Psoas muscle (tissue), 8 donors: ENCODE data around the gene STX2. TPM values are rescaled to one million over a fixed set of nuclear protein-coding genes. Genes with fewer than 3 reads are reported as not detected.
"Not testable (repeated sequence)": the region's sequence is repeated elsewhere in the genome, so short reads cannot be mapped to it uniquely, and the experiment has no call there.

Experiments used
- ATAC-seq, 4 donors: fragments of 200-7000 bp; cut with Tn5 transposase; one replicate each; pipeline ENCODE4 v1.9.1; 2020; ENCODE audit warnings: moderate library complexity in 3 of 4, mild to moderate bottlenecking in 2 of 4
- DNase-seq, 2 donors: peaks; one replicate each; pipeline ENCODE4 v3.0.0-alpha.2; 2020
- H3K27ac ChIP-seq: fragments of 200-600 bp; one replicate; pipeline ENCODE4 v1.8.0; 2022
- H3K27me3 ChIP-seq, 3 donors: fragments of 200-600 bp in 1 of 3; one replicate each; pipeline versions ENCODE4 v1.6.1 to v1.8.0; 2013 to 2022; ENCODE audit warnings: low read length in 2 of 3, mild to moderate bottlenecking in 2 of 3, moderate library complexity in 1 of 3; ENCODE audit not compliant: insufficient read depth in 3 of 3
- H3K36me3 ChIP-seq, 2 donors: fragments of 200-600 bp in 1 of 2; one replicate each; pipeline versions ENCODE4 v1.6.1 to v1.8.0; 2013 to 2022; ENCODE audit warnings: low read depth in 1 of 2, mild to moderate bottlenecking in 1 of 2, moderate library complexity in 1 of 2; ENCODE audit not compliant: insufficient read depth in 1 of 2
- H3K4me1 ChIP-seq: fragments of 200-600 bp; one replicate; pipeline ENCODE4 v1.8.0; 2022
- H3K4me3 ChIP-seq: fragments of 200-600 bp; one replicate; pipeline ENCODE4 v1.8.0; 2022; ENCODE audit warnings: mild to moderate bottlenecking
- H3K9me3 ChIP-seq: fragments of 200-600 bp; one replicate; pipeline ENCODE4 v1.8.0; 2022
- WGBS, 3 donors: extraction: QIAGEN DNeasy Blood & Tissue Kit; methylation state at CpG; one replicate each; pipeline versions ENCODE4 v1.1.6 to v1.1.7; 2013; 5-methylcytosine and 5-hydroxymethylcytosine counted together
- intact Hi-C, 2 donors: fragments of 100-400 bp; cut with DNase I; formaldehyde crosslinking; loops; one replicate each; pipeline versions ENCODE4 v1.11.0 to v1.14.2; 2022
- polyA plus RNA-seq, 3 donors: library from polyadenylated mRNA; stranded (reverse); fragments of 200-250 nt; gene quantifications; one replicate each; pipeline ENCODE4 v1.2.3, GENCODE V29; 2013
- total RNA-seq, 4 donors: library from RNA; stranded (reverse); fragmentation: NEBNext Ultra II Directional in 2 of 4; extraction: Animal tissue kit (Norgen Biotek cat#: 25700) in 2 of 4; gene quantifications; one replicate each; pipeline versions ENCODE4 v1.2.1 to v1.2.4, GENCODE V29; 2021 to 2023
- TF ChIP-seq, protein P1 (sequence below): fragments of 200-600 bp; IDR thresholded peaks from one replicate; pipeline ENCODE4 v1.8.0; 2022; ENCODE audit warnings: antibody characterized with exemption
- donor health status: healthy with polysubstance abuse.
- donor health status: DM: no; HTN: no; CAD: no; lungs with moderate emphysema.
- donor health status: Bipolar disorder and iron deficiency.
- donor health status: healthy.
- donor health status: DM: yes; HTN: yes; CAD: no.
- donor health status: DM: no; HTN: no; CAD: no.
- donor health status: DM: no; HTN: no; CAD: no.
- donor health status: DM: yes; HTN: yes; CAD: no.

Gene STX2
- total and polyA plus RNA-seq, 7 donors = 5.4 to 11.3 (median 6.2) TPM

DNA sequence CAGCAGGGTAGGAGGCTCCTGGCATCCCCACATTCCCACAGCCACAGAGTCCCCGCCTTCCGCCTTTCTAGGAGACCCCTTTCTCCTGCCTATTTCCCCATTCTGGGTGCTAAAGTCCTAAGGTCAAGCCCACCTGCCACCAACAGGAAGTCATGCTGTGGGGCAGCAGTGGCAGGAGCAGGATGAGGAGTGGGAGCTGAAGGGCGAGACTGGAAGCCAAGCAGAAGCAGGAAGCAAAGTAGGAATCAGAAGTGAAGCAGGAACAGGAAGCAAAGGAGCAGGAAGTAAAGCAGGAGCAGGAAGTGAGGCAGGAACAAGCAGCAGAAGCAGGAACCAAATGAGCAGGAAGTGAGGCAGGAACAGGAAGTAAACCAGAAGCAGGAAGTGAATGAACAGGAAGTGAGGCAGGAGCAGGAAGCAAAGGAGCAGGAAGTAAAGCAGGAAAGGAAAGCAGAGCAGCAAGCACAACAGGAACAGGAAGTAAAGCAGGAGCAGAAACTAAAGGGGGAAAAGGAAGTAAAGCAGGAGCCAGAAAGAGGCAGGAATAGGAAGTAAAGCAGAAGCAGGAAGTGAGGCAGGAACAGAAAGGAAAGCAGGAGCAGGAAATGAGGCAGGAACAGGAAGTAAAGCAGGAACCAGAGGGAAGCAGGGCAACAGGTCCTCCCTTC is 84.7 kb downstream of the STX2 start:
- Histone ChIP-seq H3K27me3 (peaks cover 0 to 8% (median 0%) of the 10 kb centered on the region in 3 donors), H3K4me3 (no peak overlapping the region), H3K27ac (no peak overlapping the region), H3K36me3 (no peaks in the 10 kb centered on the region), H3K4me1 (no peaks in the 10 kb centered on the region), H3K9me3 (no peaks in the 10 kb centered on the region)
- intact Hi-C loops = no loop called here
- WGBS, 3 donors = 90% methylated on average over 3 of the region's 3 CpGs
- ATAC-seq (no peak), DNase-seq (no peak)
- TF ChIP-seq, protein P1, sequence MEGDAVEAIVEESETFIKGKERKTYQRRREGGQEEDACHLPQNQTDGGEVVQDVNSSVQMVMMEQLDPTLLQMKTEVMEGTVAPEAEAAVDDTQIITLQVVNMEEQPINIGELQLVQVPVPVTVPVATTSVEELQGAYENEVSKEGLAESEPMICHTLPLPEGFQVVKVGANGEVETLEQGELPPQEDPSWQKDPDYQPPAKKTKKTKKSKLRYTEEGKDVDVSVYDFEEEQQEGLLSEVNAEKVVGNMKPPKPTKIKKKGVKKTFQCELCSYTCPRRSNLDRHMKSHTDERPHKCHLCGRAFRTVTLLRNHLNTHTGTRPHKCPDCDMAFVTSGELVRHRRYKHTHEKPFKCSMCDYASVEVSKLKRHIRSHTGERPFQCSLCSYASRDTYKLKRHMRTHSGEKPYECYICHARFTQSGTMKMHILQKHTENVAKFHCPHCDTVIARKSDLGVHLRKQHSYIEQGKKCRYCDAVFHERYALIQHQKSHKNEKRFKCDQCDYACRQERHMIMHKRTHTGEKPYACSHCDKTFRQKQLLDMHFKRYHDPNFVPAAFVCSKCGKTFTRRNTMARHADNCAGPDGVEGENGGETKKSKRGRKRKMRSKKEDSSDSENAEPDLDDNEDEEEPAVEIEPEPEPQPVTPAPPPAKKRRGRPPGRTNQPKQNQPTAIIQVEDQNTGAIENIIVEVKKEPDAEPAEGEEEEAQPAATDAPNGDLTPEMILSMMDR = no peak

DNA sequence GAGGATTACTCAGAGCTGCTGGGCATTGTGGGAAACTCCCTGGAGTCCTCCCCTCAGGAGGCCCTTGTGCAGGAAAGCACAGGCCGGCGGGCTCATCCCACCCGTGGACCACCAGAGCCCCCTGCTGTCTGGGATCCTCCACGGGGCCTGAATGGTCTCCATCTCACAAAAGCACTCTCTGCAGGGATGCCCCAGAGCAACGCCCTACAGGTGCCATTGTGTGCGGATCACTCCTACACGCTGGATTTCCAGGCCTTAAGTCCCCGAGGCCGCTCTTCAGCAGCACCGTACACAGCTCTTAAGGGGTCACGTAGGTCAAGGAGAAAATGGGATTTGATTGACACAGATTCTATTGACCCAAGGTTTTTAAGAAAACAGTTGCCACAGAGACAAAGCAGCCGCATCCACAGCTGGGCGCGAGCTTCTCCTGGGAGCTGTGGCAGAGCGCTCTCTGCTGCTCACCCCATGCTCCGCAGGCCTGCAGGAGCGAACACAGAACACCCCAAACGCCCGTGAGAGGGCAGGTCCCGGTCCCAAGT is 86.3 kb downstream of the STX2 start:
- DNase-seq (no peak), ATAC-seq (no peak)
- Histone ChIP-seq H3K27ac (no peak overlapping the region), H3K4me3 (no peak overlapping the region), H3K36me3 (no peaks in the 10 kb centered on the region), H3K4me1 (no peaks in the 10 kb centered on the region), H3K27me3 (peaks cover 0 to 11% (median 0%) of the 10 kb centered on the region in 3 donors), H3K9me3 (no peaks in the 10 kb centered on the region)
- intact Hi-C loops = no loop called here
- TF ChIP-seq, protein P1 = no peak
- 52 to 64% (median 57%) methylated on average over 20 of the region's 20 CpGs for WGBS, 3 donors

GRCh38 chr12:130752037-130752436 is 87.0 kb downstream of the STX2 start:
- H3K9me3 ChIP-seq, H3K4me3 ChIP-seq, intact Hi-C loops, ATAC-seq, H3K36me3 ChIP-seq, DNase-seq, H3K4me1 ChIP-seq, H3K27ac ChIP-seq: not testable (repeated sequence)
- 85 to 97% (median 93%) methylated on average over 11 of the region's 11 CpGs for WGBS, 3 donors
- H3K27me3 ChIP-seq = peaks cover 0 to 13% (median 0%) of the 10 kb centered on the region in 3 donors

GRCh38 chr12:130748786-130749185 is 90.3 kb downstream of the STX2 start:
- TF ChIP-seq, protein P1 = no peak
- Histone ChIP-seq H3K4me3 (no peak overlapping the region), H3K27ac (no peak overlapping the region), H3K9me3 (no peaks in the 10 kb centered on the region), H3K36me3 (no peaks in the 10 kb centered on the region), H3K4me1 (no peaks in the 10 kb centered on the region), H3K27me3 (peaks cover 0 to 13% (median 0%) of the 10 kb centered on the region in 3 donors)
- no peak for ATAC-seq
- DNase-seq = no peak
- intact Hi-C loops = loop anchor here (5.0 to 10.0 kb wide), 3 partner anchors 346 to 714 kb away; no protein-coding TSS in a partner anchor
- WGBS, 3 donors = 19 to 26% (median 23%) methylated on average over 10 of the region's 10 CpGs

- Histone ChIP-seq H3K27ac (no peak overlapping the region), H3K4me1 (no peaks in the 10 kb centered on the region), H3K36me3 (no peaks in the 10 kb centered on the region), H3K9me3 (no peaks in the 10 kb centered on the region), H3K4me3 (no peak overlapping the region), H3K27me3 (peaks cover 0 to 10% (median 0%) of the 10 kb centered on the region in 3 donors)
- WGBS, 3 donors = 6 to 9% (median 7%) methylated on average over 13 of the region's 13 CpGs
- intact Hi-C loops = loop anchor here (5.0 to 10.0 kb wide), 3 partner anchors 346 to 713 kb away; no protein-coding TSS in a partner anchor
- DNase-seq (peak; percentile 81 to 86), ATAC-seq (peak; percentile 70 to 79 (median 74))
- TF ChIP-seq, protein P1 = peak; percentile 68
These were observed 90.9 kb downstream of the STX2 start for GRCh38 chr12:130747867-130748740.
